ENCODE measurements around the gene FBXO45. TPM values are rescaled to one million over a fixed set of nuclear protein-coding genes. Genes with fewer than 3 reads are reported as not detected.

FBXO45 gene
- total RNA-seq, 1 experiment from 2014 or later = 11.8 TPM

Other genes with a start within 250 kb of the FBXO45 start
- gene TM4SF19, start 230.3 kb upstream of the FBXO45 start, total RNA-seq (2014; rRNA removed) = 2.1 and 2.4 TPM in 2 replicates
- gene UBXN7, start 136.2 kb upstream of the FBXO45 start, total RNA-seq (2014; rRNA removed) = 12.1 and 16.4 TPM in 2 replicates
- 14.9 and 15.1 TPM in 2 replicates for gene RNF168, start 64.9 kb upstream of the FBXO45 start, total RNA-seq (2014; rRNA removed)
- not detected in 2 replicates for gene SMCO1, start 53.3 kb upstream of the FBXO45 start, total RNA-seq (2014; rRNA removed)
- 6.1 and 8.3 TPM in 2 replicates for gene WDR53, start 106 bp upstream of the FBXO45 start, total RNA-seq (2014; rRNA removed)
- 1.0 and 2.5 TPM in 2 replicates for gene NRROS, start 71.0 kb downstream of the FBXO45 start, total RNA-seq (2014; rRNA removed)
- 4.4 and 4.5 TPM in 2 replicates for gene CEP19, start 143.6 kb downstream of the FBXO45 start, total RNA-seq (2014; rRNA removed)
- 26.4 and 31.9 TPM in 2 replicates for gene PIGX, start 143.7 kb downstream of the FBXO45 start, total RNA-seq (2014; rRNA removed)
- gene PAK2, start 171.2 kb downstream of the FBXO45 start, total RNA-seq (2014; rRNA removed) = 37.8 and 45.8 TPM in 2 replicates